NCI-H1105 treated with DMSO at 0.1 percent for 48 hours (cell line): ENCODE measurements around the gene SF3B1.
"Not testable (repeated sequence)": the region's sequence is repeated elsewhere in the genome, so short reads cannot be mapped to it uniquely, and the experiment has no call there.

Experiments
- DNase-seq: peaks from one replicate; lab custom pipeline; 2025; lab: John Stamatoyannopoulos, UW

SF3B1 gene

GRCh38 chr2:197379918-197380309, 54.9 kb downstream of the SF3B1 start:
- DNase-seq = not testable (repeated sequence)

DNA sequence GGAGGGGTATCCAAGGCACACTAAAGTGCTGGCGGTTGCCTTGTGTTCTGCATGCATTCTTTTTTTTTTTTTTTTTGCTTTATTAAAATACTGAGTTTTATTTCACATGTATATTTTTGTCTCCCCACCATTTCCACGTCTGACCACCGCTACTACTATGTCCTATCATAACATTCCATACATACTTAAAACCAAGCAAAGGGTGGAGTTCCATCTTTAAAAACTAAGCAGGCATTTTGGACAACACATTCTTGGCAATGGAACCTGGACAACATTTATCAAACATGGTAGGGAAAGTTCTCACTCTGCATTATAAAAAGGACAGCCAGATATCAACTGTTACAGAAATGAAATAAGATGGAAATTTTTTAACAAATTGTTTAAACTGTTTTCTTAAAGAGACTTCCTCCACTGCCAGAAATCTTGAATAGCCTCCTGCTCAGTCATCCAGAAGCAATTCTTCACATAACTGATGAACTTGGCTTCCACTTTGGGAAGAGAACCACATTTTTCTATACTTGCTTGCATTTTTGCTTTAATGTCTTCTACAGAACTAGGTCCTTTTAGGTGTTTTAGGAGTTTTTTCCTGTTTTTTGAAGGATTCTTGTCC, 55.4 kb downstream of the SF3B1 start:
- DNase-seq = not testable (repeated sequence)

DNA sequence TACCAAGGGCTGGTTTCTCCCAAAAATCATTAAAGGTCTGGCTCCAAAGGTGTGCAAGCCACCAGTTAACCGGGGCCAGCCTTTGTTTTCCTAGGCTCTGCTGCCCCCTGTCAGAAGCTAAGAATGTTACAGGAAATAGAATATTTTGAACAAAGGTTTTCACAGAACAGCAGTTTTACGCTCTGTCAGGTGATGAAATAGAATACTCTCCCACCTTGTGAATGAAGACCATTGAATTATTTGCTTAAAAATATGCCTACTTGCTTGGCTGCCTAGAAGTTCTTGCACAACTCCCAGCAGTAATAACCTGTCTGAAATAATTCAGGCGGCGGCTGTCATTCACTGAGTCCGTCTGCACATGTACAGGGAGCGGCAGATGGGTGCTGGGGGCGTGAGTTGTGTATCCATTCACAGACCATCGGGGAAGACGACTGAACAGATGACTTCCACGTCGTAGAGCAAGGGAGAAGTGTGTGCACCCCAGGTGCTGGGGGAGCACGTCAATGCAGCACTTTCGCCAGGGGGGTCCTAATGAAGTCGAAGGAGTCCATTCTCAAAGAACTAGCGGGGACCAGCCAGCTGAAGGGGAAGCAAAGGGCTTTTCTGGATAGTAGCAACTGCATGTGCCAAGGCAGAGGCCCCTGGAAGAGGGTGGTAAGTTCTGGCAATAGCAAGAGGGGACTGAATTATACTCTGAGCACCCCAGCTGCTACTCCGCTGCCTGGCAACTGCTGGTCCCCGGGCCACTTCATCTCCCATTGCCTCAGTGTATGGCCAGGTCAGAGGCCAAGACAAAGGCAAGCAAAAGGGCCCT, 56.1 kb downstream of the SF3B1 start:
- DNase-seq = peak; percentile 65

GRCh38 chr2:197378086-197378485, 56.7 kb downstream of the SF3B1 start:
- no peak for DNase-seq

DNA sequence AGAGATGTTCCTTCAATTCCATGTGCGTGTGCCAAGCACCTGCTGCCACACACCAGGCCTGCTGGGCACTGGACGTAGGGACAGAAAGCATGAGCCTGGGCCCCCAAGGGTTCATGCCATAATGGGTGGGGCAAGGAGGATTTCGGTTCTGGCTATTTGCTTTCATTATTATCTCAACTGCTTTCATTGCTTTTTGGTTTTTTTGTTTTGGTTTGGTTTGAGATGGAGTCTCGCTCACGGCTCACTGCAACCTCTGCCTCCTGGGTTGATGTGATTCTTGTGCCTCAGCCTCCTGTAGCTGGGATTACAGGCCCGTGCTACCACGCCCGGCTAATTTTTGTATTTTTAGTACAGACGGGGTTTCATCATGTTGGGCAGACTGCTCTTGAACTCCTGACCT, 57.2 kb downstream of the SF3B1 start:
- DNase-seq = no peak

GRCh38 chr2:197372592-197372991, 62.2 kb downstream of the SF3B1 start:
- DNase-seq = no peak

- not testable (repeated sequence) for DNase-seq
Observed at GRCh38 chr2:197370664-197371063, 64.2 kb downstream of the SF3B1 start.

- no peak for DNase-seq
Observed at GRCh38 chr2:197369933-197370320, 64.9 kb downstream of the SF3B1 start.

DNA sequence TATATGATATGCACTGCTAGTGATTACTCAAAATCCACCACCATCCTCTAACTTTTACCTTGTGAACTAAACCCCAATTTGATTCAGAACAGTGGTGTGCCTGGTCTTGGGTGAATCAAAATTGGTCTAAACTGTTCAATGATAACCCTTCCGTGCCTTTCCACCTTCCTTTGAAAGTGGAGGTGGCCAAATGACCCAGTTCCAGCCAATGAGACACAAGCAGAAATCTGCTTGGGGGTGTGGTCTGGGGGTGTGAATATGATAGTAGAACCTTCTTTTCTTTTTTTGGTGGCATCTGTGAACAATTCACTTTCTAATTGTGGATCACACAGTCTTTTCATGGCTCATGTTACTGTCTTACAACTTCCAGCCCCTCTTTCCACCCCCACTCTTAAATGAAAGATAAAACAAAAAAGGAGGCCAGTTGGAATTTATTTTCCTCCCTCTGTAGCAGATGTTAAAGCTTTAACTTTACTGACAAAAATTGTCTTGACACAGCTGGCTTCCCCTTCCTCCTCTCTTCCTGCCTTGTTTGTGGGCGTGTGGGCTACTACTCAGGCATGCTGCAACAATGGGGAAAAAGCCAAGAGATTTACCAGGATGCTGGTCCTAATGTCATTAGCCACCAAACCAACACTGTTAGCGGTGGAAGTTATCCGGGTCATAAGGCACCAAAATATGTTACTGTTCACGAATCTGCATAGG, 65.4 kb downstream of the SF3B1 start:
- DNase-seq = no peak

- no peak for DNase-seq
Observed at GRCh38 chr2:197368412-197368811, 66.4 kb downstream of the SF3B1 start.

DNA sequence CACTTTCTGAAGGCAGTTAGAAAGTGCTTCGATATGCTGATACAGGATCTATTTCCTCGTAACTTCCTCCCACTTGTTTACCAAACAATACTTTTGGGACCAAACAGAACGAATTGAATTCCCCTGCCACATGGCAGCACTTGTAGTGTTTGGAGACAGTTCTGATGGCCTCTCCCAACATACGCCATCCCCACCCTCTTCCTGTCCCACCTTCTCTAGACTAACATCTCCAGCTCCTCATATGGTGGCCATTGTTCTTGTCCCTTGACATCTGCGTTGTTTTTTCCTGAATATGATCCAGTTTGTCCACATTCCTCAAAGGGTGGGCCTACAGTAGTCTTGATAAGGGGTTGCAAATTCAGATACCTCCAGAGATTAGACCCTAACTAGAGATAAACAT, 70.8 kb downstream of the SF3B1 start:
- no peak for DNase-seq

DNA sequence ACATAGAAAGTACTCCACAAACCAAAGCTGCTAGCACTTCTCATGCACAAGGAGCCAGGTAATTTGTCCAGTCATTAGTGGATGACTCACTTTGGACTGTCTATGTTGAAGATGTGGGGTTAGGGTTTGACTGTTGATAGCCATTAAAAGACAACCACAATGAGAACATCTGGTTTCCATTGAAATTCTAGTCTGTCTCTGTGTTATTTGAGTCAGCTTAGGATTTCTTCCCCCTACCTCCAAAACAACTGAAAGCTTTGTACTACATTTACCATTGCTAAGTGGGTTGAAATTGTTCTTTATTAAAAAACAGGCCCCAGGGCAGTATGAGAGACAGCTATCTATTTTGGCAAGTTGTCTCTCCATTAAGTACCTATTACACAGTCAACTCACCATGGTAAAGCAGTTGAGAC, 74.1 kb downstream of the SF3B1 start:
- no peak for DNase-seq

DNA sequence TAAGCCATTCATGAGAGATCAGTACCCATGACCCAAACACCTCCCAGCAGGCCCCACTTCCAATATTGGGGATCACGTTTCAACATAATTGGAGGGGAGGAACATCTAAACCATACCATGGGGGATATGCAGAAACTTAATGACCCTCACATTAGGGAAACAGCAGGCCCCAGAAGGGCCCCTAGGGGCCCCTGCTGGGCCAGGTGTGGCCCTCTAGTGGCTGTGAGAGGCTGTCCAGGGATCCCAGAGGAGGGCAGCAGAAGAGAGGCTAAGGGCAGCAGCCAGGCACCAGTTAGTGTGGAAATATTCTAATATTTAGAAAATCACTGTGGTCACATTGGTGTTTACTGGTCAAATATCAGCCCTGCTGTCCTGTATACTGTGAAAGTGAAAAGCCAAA, 75.0 kb downstream of the SF3B1 start:
- DNase-seq = no peak

DNA sequence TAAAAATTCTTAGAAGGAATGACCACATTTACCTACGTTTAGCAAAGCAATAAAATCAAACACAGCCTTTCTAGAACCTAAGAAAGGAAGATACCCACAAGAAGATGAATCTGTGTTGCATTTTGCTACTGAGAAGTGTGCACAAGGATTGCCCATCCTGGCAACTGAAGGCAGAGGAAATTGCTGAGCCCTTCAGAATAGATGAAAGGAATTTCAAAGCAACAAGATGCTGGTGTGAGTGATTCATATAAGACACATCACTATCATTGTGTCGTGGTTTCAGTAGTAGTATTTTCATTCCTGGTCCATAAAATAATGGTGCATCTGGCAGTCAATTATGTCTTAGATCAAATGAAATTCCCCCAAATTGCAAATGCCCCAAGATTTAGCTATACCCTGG, 75.9 kb downstream of the SF3B1 start:
- DNase-seq = no peak

GRCh38 chr2:197357986-197358385, 76.8 kb downstream of the SF3B1 start:
- no peak for DNase-seq

DNA sequence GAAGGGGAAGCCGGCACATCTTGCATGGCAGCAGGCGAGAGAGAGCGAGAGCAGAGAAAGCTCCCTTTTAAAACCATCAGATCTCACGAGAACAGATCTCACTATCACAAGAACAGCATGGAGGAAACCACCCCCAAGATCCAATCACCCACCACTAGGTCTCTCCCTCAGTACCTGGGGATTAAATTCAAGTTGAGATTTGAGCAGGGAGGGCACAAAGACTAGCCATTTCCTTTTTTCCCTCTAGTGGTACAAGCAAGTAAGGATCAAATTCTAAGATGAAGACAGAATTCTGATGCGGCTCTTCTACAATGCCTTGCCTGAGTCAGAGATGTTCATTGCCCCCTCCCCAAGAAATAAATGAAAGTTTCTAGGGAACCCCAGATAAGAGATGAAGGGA, 78.7 kb downstream of the SF3B1 start:
- DNase-seq = no peak

DNA sequence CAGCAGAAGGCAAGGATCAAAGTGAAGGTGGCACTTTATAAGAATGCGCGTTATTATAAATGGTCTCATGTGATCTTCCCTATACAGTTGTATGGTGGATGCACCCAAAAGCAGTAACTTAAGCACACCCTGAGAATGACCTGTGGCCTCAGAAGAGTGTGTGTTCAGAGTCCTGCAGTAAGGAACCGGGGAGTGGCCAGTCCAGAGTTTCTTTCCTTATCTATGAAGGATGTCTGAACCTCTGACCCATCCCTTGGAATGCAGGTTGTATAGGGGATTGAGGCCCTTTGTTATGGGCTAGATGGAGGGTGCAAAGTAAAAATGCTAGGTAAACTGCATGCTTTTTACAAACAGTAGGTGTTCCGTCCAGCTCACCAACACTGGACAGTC, 80.7 kb downstream of the SF3B1 start:
- DNase-seq = no peak

GRCh38 chr2:197353393-197354168, 81.2 kb downstream of the SF3B1 start:
- DNase-seq = no peak

GRCh38 chr2:197349699-197350098, 85.1 kb downstream of the SF3B1 start:
- no peak for DNase-seq

GRCh38 chr2:197348721-197349360, 86.0 kb downstream of the SF3B1 start:
- no peak for DNase-seq

GRCh38 chr2:197345846-197346370, 88.9 kb downstream of the SF3B1 start:
- DNase-seq = no peak

DNA sequence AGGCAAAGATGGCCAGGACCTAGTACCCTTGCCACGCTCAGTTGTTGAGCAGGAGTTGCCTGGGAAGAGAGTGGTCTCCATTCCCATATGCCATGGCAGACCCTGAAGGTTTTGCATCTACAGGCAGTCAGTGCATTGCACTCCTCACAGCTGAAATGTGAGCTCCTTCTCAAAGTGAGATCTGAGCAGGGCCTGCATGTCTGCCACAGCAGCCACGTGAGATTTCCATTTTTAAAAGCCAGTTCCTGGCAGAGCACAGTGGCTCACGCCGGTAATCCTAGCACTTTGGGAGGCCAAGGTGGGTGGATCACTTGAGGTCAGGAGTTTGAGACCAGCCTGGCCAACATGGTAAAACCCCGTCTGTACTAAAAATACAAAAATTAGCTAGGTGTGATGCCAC, 90.9 kb downstream of the SF3B1 start:
- not testable (repeated sequence) for DNase-seq
